Pulmonary artery endothelial cell (primary cell): Measurements from ENCODE around the gene SNU13. TPM values are rescaled to one million over a fixed set of nuclear protein-coding genes. Genes with fewer than 3 reads are reported as not detected.
"Not testable (repeated sequence)": the region's sequence is repeated elsewhere in the genome, so short reads cannot be mapped to it uniquely, and the experiment has no call there.

Source experiments
- DNase-seq: peaks from one replicate; pipeline ENCODE4 v3.0.0-alpha.2; 2011; ENCODE audit warnings: low read depth, low spot score
- total RNA-seq: library from RNA; depleted of rRNA; stranded (reverse); fragments of >200 nt; gene quantifications from 2 replicates; pipeline ENCODE4 v1.2.3, GENCODE V29; 2014

SNU13 gene
- total RNA-seq = 101 and 113 TPM in 2 replicates

DNA sequence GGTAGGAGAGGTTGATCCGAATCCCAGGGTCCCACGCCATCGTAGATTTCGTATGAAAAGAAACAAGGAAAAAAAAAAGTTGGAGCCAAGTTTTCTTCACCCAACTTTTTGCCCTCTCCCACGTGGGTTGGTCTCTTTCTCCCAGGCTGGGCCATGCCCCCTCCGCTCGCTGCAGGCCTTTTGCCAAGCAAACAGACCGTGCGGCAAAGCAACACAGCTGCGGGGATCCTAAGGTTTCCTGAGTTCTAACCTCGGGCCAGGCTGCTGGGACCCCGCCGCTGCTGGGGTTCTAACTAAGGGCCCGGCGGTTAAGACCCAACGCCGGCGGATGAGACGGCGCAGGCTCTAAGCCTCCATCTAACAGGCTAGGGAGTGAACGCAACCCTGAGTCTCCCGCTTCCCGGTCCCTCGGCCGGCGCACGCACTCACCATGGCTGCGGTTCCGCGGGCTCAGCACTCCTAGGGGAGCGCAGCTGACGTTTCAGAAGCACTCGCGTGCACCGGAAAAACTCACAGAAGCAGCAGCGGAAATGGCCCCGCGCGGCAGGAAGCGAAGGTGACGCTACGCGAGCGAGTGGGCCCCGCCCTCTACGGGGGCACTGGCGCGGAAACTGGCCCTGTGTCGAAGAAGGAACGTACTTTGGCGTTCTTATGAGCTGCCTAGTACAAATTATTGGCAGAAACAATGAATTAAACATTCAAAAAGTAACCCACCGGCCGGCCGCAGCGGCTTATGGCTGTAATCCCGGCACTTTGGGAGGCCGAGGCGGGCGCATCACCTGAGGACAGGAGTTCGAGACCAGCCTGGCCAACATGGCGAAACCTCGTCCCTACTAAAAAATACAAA, at the start of gene SNU13:
TSS of gene SNU13 (minus strand) at position 503 of the 847 bp plus-strand sequence. CDS start at position 432, 71 bp downstream.
- DNase-seq = peak; percentile 81

DNA sequence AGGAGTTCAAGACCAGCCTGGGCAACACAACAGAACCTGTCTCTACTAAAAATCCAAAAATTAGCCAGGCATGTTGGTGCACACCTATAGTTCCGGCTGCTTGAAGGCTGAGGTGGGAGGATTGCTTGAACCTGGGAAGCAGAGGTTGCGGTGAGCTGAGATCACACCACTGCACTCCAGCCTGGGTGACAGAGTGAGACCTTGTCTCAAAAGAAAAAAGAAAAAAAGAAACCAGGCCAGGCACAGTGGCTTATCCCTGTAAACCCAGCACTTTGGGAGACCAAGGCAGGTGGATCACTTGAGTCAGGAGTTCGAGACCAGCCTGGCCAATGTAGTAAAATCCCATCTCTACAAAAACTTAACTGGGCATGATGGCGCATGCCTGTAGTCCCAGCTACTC, 44.6 kb upstream of the SNU13 start:
- DNase-seq = not testable (repeated sequence)

- DNase-seq = no peak
Measured at GRCh38 chr22:41732096-41732772, 43.6 kb upstream of the SNU13 start.

DNA sequence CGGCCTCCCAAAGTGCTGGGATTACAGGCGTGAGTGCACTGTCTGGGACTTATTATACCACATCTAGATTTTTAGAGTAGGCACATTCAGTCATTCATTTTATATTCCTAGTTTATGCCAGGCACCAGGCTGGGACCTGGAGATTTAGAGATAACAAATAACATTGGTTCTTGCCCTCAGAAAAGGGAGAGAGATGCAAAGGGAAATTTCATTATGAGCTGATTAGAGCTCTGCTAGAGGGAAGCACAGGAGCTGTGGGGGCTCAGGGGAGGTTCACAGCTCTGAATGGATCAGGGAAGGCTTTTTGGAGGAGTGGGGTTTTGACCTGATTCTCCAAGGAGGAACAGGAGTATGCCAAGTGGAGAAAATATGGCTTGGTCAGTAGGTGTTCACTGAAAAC, 42.9 kb upstream of the SNU13 start:
- no peak for DNase-seq

DNA sequence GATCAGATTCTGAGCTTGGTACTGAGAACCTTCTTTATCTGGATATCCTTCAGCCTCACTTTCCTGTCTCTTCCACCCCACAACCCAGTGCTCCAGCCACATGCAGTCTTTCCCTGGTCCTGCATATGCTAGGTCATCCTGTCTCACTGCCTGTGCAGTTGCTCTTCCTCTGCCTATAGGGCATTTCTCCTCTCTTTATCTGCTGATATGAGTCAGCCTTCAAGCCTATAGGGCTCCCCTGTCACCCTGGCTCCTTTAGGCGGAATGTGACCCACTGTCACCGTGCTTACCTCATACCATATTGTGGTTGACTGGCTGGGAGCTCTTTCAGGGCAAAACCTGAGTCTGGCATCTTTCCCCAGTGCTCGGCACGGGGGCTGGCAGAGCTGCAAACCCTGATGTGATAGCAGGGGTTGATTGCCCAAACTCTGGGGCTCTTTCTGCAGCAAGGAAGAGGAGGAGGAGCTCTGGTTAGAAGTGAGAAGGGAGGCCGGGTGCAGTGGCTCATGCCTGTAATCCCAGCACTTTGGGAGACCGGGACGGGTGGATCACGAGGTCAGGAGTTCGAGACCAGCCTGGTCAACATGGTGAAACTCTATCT, 36.9 kb upstream of the SNU13 start:
- DNase-seq = no peak

GRCh38 chr22:41722496-41722895, 33.8 kb upstream of the SNU13 start:
- no peak for DNase-seq

GRCh38 chr22:41713004-41713403, 24.3 kb upstream of the SNU13 start:
- no peak for DNase-seq

DNA sequence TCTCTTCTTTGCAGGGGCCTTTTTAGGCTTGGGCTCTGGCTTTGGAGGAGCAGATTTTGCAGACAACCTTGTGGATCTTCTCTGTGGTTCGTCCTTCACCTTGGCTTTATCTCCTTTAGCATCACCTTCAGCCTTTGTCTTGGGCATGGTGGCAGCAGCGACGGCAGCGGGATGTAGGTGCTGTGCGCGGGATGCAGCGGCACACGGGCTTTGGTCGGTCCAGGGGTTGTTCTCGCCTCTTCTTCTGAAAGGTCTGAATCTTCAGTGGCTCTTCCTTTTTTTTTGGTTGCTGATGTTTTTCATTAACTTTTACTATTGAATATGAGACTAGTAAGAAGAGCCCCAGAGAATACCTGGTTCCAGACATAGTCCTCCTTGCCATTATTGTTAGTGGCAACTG, 20.7 kb upstream of the SNU13 start:
- DNase-seq = no peak

GRCh38 chr22:41702763-41703162, 14.1 kb upstream of the SNU13 start:
- DNase-seq = no peak

DNA sequence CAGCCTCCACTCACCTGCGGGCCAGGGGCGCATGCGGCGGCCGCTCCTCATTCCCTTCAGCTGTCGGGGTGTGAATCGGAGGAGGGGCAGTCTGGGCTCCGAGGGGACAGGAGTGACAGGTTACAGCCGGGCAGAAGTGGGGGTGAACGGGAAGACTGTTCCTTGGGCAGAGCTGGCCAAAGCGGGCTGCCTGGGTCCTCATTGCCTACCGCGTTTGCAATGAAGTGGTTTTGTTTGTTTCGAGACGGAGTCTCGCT, 11.4 kb upstream of the SNU13 start:
- DNase-seq = no peak

DNA sequence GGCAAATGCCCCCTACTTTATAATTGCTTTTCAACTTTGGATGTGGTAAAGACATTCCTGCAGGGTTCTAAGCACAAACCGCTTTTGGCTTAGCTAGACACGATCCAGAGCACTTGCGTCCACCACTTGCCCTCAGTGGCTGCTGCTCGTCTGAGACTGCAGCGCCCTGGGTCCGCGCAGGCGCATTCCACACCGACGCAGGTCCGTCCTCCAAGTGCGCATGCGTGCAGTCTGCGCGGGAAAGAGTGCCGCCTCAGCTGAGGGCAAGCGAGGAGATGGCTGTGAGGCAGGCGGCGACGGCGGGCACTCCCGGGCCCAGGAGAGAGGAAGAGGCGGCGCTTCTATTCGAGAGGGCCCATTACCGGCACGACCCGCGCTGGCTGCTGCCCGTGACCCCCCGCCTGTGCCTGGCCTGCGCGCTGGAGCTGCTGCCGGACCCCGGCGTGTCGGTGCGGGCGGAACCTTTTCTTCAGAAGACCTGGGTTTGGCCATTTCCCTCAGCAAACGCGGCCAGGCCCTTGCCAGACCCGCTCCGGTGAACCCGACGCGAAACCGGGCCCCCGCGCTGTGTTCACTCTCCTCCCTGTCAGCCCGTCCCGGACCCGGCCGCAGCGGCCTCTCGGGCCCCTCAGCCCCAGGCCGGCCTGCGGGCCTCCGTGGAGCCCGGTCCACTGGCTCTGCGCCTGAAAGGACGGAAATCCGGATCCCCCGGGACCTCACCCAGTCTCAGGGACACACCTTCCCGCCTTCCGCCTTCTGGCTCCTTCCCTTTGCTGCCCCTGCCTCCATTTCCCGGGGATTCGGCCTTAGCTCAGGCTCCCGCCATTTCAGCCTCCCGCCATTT, 10.8 kb upstream of the SNU13 start, which contains the start of gene MEI1:
TSS of gene MEI1 (plus strand) at position 240 of the 844 bp plus-strand sequence. CDS start at position 276, 36 bp downstream.
- DNase-seq = peak; percentile 26

DNA sequence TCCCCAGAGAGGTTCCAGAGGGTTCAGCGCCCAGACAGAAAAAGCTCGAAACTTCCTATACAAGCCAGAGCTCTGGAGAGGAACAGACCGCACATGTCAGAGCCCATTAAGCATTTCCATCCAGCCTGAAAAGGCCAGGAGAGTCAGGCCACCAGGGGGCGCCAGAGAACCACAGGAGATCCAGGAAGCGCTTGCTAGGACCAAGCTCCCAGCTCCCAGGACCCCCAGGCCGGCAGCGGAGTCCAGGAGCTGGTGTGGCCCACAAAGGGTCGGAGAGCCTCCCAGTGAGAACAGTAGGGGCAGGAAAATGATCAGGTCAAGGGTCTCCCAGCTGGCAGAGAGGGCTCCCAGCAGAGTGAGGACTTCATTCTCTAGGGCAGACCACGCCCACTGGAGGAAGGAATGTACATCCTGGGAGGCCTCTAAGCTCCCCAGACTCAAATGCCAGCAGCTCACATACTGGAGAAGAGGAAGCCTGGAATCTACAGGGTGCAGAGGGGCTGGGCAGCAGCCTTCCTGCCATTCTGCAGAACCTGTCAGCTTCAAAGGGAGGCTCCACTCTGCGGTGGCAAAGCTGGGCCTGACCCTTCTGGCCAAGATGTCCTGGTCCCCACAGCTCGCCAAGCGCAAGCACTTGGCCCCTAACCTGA, 8.6 kb upstream of the SNU13 start:
- peak; percentile 58 for DNase-seq

DNA sequence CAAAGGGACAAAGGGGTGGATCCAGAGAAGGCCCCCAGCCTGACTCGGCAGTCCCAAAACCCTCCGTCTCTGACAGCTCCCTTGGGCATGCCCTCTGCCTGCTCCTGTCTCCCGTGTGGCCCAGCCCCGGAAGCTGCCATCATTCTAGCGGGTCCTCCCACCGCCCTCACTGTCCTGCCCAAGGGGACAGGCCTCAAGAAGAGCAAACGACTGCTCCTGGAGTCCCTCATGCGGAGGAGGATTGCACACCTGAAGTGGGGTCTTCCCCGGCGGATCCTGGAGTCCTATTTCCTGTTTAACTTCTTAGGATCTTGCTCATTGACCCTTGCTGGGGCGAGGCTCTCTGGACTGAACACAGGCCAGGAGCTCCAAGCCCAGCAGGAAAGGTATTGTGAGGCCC, 8.0 kb upstream of the SNU13 start:
- DNase-seq = no peak

- no peak for DNase-seq
Measured at GRCh38 chr22:41695211-41695610, 6.5 kb upstream of the SNU13 start.

GRCh38 chr22:41690476-41690875, 1.8 kb upstream of the SNU13 start:
- DNase-seq = no peak

DNA sequence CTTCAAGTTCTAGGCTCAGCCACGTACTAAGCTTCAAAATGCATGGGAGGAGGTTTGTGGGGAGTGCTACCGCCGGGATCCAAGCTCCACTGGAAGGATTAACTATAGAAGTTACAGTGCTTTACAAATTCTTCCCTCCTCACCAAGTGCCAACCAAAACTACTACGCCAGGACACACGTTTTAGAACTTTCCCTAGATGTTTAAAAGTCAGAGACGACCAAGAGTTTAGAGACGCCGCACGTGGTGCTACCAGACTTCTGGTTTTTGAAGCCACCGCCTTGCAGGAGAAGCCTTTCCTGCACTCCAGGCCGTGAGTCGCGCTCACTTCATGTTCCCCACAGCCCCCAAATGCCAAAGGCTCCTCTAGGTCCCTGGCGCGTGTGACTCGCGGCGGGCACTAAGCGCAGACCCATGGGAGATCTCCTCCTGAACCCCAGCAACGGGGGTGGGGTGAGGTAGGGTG, 734 bp downstream of the SNU13 start:
- DNase-seq = no peak

GRCh38 chr22:41686890-41687289, 1.8 kb downstream of the SNU13 start:
- not testable (repeated sequence) for DNase-seq

DNA sequence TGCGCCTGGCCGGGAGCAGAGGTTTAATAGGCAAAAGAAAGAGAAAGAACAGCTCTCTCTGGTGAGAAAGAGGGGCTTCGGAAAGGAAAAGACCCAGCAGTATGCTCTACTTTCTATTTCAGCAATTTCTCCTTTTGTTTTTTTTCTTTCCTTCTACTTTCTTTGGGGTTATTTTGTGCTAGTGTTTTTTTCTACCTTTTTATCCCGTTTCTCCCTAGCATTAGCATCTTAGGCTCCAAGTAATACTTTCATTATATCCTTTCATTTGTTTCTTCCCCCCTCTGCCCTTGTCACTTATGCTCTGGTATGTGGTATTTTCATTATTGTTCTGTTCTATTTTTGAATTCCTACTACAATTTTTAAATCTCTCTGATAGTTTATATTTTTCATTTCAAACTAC, 4.5 kb downstream of the SNU13 start:
- no peak for DNase-seq

- no peak for DNase-seq
Measured at GRCh38 chr22:41683616-41684015, 5.1 kb downstream of the SNU13 start.

GRCh38 chr22:41683052-41683451, 5.6 kb downstream of the SNU13 start:
- no peak for DNase-seq
